Natural killer cell treated with Interleukin-12 subunit alpha and Interleukin-12 subunit beta and Interleukin-15 and Interleukin-18, amount 100 ng/mL, for 72 hours (primary cell): ENCODE data around the gene MSANTD3. TPM values are rescaled to one million over a fixed set of nuclear protein-coding genes. Genes with fewer than 3 reads are reported as not detected.
"Not testable (repeated sequence)": the region's sequence is repeated elsewhere in the genome, so short reads cannot be mapped to it uniquely, and the experiment has no call there.

ENCODE experiments used
- ATAC-seq, 2 donors: fragments of 150-1000 bp; cut with Tn5 transposase in 1 of 2; sonication (Bioruptor Pico), chemical (Tn5 transposase) in 1 of 2; 2 replicates each; pipeline ENCODE4 v1.10.0; 2021
- DNase-seq: peaks from one replicate; pipeline ENCODE4 v3.0.0; 2022; ENCODE audit warnings: low spot score
- H3K27ac Mint-ChIP-seq, 2 donors: 1 replicate in 1 of 2; 2 replicates in 1 of 2; pipeline ENCODE4 v1.8.0; 2022; ENCODE audit warnings: mixed read lengths in 2 of 2, mild to moderate bottlenecking in 1 of 2, moderate library complexity in 1 of 2
- H3K27me3 Mint-ChIP-seq, 2 donors: 1 replicate in 1 of 2; 2 replicates in 1 of 2; pipeline ENCODE4 v1.8.0; 2022; ENCODE audit warnings: mixed read lengths in 2 of 2
- H3K36me3 Mint-ChIP-seq: one replicate; pipeline ENCODE4 v1.8.0; 2022; ENCODE audit warnings: mixed read lengths
- H3K4me1 Mint-ChIP-seq, 2 donors: 1 replicate in 1 of 2; 2 replicates in 1 of 2; pipeline ENCODE4 v1.8.0; 2022; ENCODE audit warnings: low read depth in 2 of 2, mixed read lengths in 2 of 2, mild to moderate bottlenecking in 1 of 2
- H3K4me3 Mint-ChIP-seq: one replicate; pipeline ENCODE4 v1.8.0; 2022; ENCODE audit warnings: mixed read lengths
- H3K9me3 Mint-ChIP-seq: 2 replicates; pipeline ENCODE4 v1.8.0; 2022; ENCODE audit warnings: mixed read lengths
- total RNA-seq, 2 donors: library from RNA; stranded (reverse); gene quantifications; one replicate each; pipeline ENCODE4 v1.2.3, GENCODE V29; 2022

The MSANTD3 gene
- total RNA-seq, 2 donors from 2014 or later, result 9.2 to 17.5 TPM

DNA sequence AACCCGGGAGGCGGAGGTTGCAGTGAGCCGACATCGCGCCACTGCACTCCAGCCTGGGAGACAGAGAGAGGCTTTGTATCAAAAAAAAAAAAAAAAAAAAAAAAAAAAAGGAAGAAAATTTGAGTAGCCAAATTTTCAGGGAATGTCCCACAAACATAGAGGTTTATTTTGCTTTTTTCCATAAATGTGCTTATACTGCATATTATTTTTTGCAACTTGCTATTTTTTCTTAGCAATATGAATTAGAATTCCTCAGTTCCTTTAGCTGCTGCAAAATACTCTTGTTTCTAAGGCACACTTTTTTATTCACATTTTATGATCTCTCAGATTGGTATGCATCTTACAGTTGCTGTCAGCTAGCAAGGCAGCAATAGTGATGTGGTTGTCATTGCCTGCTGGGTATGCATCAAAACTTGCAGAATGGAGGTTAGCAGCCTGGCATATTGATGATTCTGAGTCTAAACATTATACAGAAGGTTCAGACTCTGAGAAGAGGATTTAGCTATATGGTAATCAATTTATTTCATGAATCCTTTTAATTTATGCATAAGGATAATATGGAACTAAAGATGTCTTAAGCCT lies 13.0 kb upstream of the MSANTD3 start:
- peaks cover 18 to 29% of the 10 kb centered on the region in 2 donors for H3K27me3 Mint-ChIP-seq
- peaks cover 16 to 17% of the 10 kb centered on the region in 2 donors for H3K4me1 Mint-ChIP-seq
- H3K9me3 Mint-ChIP-seq, result no peaks in the 10 kb centered on the region
- DNase-seq (no peak), ATAC-seq (no peak)
- no peak overlapping the region for H3K27ac Mint-ChIP-seq
- peaks cover 5% of the 10 kb centered on the region for H3K36me3 Mint-ChIP-seq
- H3K4me3 Mint-ChIP-seq, result no peak overlapping the region

DNA sequence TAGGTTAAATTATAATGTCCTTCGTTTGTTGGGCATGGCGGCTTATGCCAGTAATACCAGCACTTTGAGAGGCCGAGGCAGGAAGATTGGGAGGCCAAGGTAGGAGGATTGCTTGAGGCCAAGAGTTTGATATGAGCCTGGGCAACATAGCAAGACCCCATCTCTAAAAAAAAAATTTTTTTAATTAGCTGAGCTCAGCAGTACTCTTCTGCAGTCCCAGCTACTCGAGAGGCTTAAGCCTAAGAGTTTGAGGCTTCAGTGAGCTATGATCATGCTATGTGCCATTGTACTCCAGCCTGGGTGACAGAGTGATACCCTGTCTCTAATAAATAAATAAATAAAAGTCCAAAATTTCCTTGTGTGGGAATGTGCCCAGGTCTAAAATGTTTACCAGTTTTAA lies 9.1 kb upstream of the MSANTD3 start:
- no peak overlapping the region for H3K4me3 Mint-ChIP-seq
- H3K4me1 Mint-ChIP-seq, result no peaks in the 10 kb centered on the region
- peaks cover 16 to 36% of the 10 kb centered on the region in 2 donors for H3K27me3 Mint-ChIP-seq
- no peaks in the 10 kb centered on the region for H3K36me3 Mint-ChIP-seq
- H3K9me3 Mint-ChIP-seq, result no peaks in the 10 kb centered on the region
- no peak overlapping the region for H3K27ac Mint-ChIP-seq
- DNase-seq (no peak), ATAC-seq (no peak)

GRCh38 chr9:100419166-100419565 lies 7.8 kb upstream of the MSANTD3 start:
- no peaks in the 10 kb centered on the region for H3K4me1 Mint-ChIP-seq
- peaks cover 16 to 36% of the 10 kb centered on the region in 2 donors for H3K27me3 Mint-ChIP-seq
- no peak overlapping the region for H3K4me3 Mint-ChIP-seq
- no peaks in the 10 kb centered on the region for H3K36me3 Mint-ChIP-seq
- DNase-seq, result no peak
- no peak for ATAC-seq
- no peaks in the 10 kb centered on the region for H3K9me3 Mint-ChIP-seq
- H3K27ac Mint-ChIP-seq, result no peak overlapping the region

DNA sequence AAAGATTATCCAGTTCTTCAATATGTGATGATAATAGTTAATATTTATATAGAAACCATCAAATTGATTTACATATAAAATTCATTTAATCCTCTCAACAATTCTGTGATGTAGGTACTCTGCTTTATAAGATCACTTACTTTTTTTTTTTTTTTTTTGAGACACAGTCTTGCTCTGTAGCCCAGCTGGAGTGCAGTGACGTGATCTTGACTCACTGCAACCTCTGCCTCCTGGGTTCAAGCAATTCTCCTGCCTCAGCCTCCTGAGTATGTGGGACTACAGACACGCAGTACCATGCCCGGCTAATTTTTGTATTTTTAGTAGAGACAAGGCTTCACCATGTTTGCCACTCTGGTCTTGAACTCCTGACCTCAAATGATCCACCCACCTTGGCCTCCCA lies 5.8 kb upstream of the MSANTD3 start:
- not testable (repeated sequence) for H3K4me1 Mint-ChIP-seq, H3K36me3 Mint-ChIP-seq, ATAC-seq, H3K27ac Mint-ChIP-seq, DNase-seq, H3K9me3 Mint-ChIP-seq, H3K4me3 Mint-ChIP-seq
- peaks cover 18 to 23% of the 10 kb centered on the region in 2 donors for H3K27me3 Mint-ChIP-seq

GRCh38 chr9:100425758-100426157 lies 1.2 kb upstream of the MSANTD3 start:
- no peaks in the 10 kb centered on the region for H3K36me3 Mint-ChIP-seq
- peak overlapping the region; percentile 92 for H3K4me3 Mint-ChIP-seq
- H3K9me3 Mint-ChIP-seq, result no peaks in the 10 kb centered on the region
- ATAC-seq, result no peak
- peaks cover 5 to 6% of the 10 kb centered on the region in 2 donors for H3K27me3 Mint-ChIP-seq
- peak overlapping the region; percentile 85 to 92 for H3K27ac Mint-ChIP-seq
- no peak for DNase-seq
- H3K4me1 Mint-ChIP-seq, result peaks cover 26 to 27% of the 10 kb centered on the region in 2 donors

- ATAC-seq (no peak), DNase-seq (no peak)
- peaks cover 26 to 27% of the 10 kb centered on the region in 2 donors for H3K4me1 Mint-ChIP-seq
- no peaks in the 10 kb centered on the region for H3K9me3 Mint-ChIP-seq
- peak overlapping the region; percentile 85 to 92 for H3K27ac Mint-ChIP-seq
- H3K36me3 Mint-ChIP-seq, result no peaks in the 10 kb centered on the region
- peaks cover 5 to 6% of the 10 kb centered on the region in 2 donors for H3K27me3 Mint-ChIP-seq
- peak overlapping the region; percentile 92 for H3K4me3 Mint-ChIP-seq
Measured at GRCh38 chr9:100426189-100426529, 784 bp upstream of the MSANTD3 start.

- Mint-ChIP-seq H3K27me3 (peaks cover 0 to 4% of the 10 kb centered on the region in 2 donors), H3K4me1 (peaks cover 26 to 27% of the 10 kb centered on the region in 2 donors), H3K27ac (peak overlapping the region in 1 of 2 donors; percentile 26), H3K4me3 (peak overlapping the region; percentile 65), H3K36me3 (no peaks in the 10 kb centered on the region), H3K9me3 (no peaks in the 10 kb centered on the region)
- peak; percentile 69 to 74 for ATAC-seq
- DNase-seq, result no peak
Measured at GRCh38 chr9:100427366-100428263, 672 bp downstream of the MSANTD3 start.

DNA sequence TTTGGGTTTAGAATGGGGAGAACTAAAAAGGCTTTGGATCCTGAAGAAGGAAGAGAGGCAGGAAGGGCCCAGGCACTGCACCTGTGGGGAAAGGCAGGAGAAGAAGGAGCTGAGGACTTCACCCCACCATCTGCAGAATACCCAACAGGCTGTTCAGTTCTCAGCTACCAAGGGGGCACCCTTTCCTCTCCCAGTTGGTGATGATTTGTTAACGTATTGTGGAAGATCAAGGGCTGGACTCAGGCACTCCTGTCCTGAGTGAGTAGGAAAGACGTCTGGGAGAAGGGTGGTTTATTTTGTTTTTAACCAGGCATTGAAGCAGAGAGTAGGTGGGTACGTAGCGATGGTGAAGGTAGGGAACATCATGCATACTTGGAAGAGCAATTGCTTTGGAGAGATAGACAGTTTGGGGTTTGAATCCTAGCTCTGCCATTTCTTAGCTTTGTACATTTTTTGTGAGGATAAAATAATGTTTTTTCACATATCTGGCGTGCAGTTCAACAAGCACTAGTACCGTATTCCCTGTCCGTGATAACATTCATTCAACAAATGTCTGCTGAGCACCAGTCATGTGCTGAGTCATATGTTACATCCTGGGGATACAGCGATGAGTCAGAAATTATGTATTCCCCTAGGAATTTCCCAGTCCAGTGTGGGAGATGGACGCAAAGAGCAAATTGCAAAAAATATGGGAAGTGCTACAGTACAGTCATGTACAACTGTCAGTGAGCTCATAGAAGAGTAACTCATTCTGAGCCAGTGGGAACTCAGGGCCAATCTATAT lies 2.1 kb downstream of the MSANTD3 start:
- H3K27me3 Mint-ChIP-seq, result peaks cover 0 to 2% of the 10 kb centered on the region in 2 donors
- H3K9me3 Mint-ChIP-seq, result no peaks in the 10 kb centered on the region
- peak overlapping the region; percentile 8 for H3K4me3 Mint-ChIP-seq
- H3K4me1 Mint-ChIP-seq, result peaks cover 26 to 27% of the 10 kb centered on the region in 2 donors
- DNase-seq (no peak), ATAC-seq (no peak)
- no peaks in the 10 kb centered on the region for H3K36me3 Mint-ChIP-seq
- peak overlapping the region in 1 of 2 donors; percentile 26 for H3K27ac Mint-ChIP-seq

- Mint-ChIP-seq H3K4me1 (peaks cover 27 to 29% of the 10 kb centered on the region in 2 donors), H3K4me3 (no peak overlapping the region)
Measured at GRCh38 chr9:100430286-100430940, 3.5 kb downstream of the MSANTD3 start.

GRCh38 chr9:100431886-100432285 lies 4.9 kb downstream of the MSANTD3 start:
- Mint-ChIP-seq H3K4me3 (no peak overlapping the region), H3K9me3 (no peaks in the 10 kb centered on the region), H3K36me3 (no peaks in the 10 kb centered on the region), H3K4me1 (peaks cover 16 to 22% of the 10 kb centered on the region in 2 donors), H3K27ac (no peak overlapping the region), H3K27me3 (no peaks in the 10 kb centered on the region)
- DNase-seq, result no peak
- no peak for ATAC-seq

More at GRCh38 chr9:100430286-100430940, 3.5 kb downstream of the MSANTD3 start:
- DNase-seq (no peak), ATAC-seq (no peak)
- no peaks in the 10 kb centered on the region for H3K36me3 Mint-ChIP-seq
- H3K27me3 Mint-ChIP-seq, result peaks cover 0 to 2% of the 10 kb centered on the region in 2 donors
- no peaks in the 10 kb centered on the region for H3K9me3 Mint-ChIP-seq
- H3K27ac Mint-ChIP-seq, result no peak overlapping the region

DNA sequence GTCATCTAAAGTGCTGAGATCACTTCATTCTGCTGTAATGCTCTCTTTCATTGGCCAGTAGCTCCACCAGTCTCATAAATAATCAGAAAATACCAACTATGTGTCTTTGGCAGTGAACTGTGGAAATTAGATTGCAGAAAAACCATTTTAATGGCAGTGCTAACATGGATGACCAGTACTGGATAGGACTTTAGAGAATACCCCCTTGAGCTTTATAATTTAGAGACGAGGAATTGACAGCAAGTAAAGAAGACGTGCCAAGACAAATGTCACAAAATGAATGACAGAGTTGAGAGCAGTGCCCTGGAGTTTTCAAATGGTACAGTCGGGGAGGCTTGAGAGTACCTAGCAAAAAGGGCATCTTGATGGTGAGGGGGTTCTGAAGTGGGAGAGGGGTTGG lies 5.8 kb downstream of the MSANTD3 start:
- H3K27ac Mint-ChIP-seq, result no peak overlapping the region
- no peaks in the 10 kb centered on the region for H3K36me3 Mint-ChIP-seq
- DNase-seq (no peak), ATAC-seq (no peak)
- no peak overlapping the region for H3K4me3 Mint-ChIP-seq
- H3K9me3 Mint-ChIP-seq, result no peaks in the 10 kb centered on the region
- peaks cover 14 to 24% of the 10 kb centered on the region in 2 donors for H3K4me1 Mint-ChIP-seq
- no peaks in the 10 kb centered on the region for H3K27me3 Mint-ChIP-seq

DNA sequence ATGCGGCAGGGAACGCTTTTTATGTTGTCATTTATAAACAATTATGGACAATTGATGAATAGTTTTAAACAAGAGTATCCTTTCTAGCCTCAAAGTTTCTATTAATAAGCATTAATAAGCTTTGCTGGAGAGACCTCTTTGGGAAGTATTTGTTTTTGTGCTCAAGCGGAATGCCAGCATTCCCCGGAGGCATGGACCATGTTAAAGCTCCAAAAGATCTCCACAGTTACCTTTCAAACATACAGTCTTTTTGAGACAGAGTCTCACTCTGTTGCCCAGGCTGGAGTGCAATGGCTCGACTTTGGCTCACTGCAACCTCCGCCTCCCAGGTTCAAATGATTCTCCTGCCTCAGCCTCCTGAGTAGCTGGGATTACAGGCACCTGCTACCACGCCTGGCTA lies 9.6 kb downstream of the MSANTD3 start:
- H3K4me1 Mint-ChIP-seq, result peaks cover 4 to 6% of the 10 kb centered on the region in 2 donors
- no peaks in the 10 kb centered on the region for H3K27me3 Mint-ChIP-seq
- H3K4me3 Mint-ChIP-seq, result no peak overlapping the region
- ATAC-seq, result no peak
- no peaks in the 10 kb centered on the region for H3K36me3 Mint-ChIP-seq
- DNase-seq, result no peak
- H3K9me3 Mint-ChIP-seq, result no peaks in the 10 kb centered on the region
- H3K27ac Mint-ChIP-seq, result no peak overlapping the region
